IPS DF 6.9 (cell line): ENCODE measurements around the gene DAP.

Experiments used
- DNase-seq: peaks from one replicate; pipeline ENCODE4 v3.0.0-alpha.2; 2013; ENCODE audit warnings: low read depth, low spot score
- H3K27ac ChIP-seq: one replicate; pipeline ENCODE4 v1.5.1; 2013; ENCODE audit warnings: low read length, control low read depth
- H3K27me3 ChIP-seq: 2 replicates; pipeline ENCODE4 v1.6.1; 2013; ENCODE audit warnings: mild to moderate bottlenecking, low read length; ENCODE audit not compliant: control insufficient read depth, insufficient read depth
- H3K36me3 ChIP-seq: 2 replicates; pipeline ENCODE4 v1.6.1; 2013; ENCODE audit warnings: low read length; ENCODE audit not compliant: control insufficient read depth, insufficient read depth
- H3K4me1 ChIP-seq: 2 replicates; pipeline ENCODE4 v1.6.1; 2013; ENCODE audit warnings: low read length; ENCODE audit not compliant: control insufficient read depth, insufficient read depth
- H3K4me3 ChIP-seq: 2 replicates; pipeline ENCODE4 v1.5.1; 2013; ENCODE audit warnings: mild to moderate bottlenecking, low read length
- H3K9me3 ChIP-seq: 2 replicates; pipeline ENCODE4 v1.6.1; 2013; ENCODE audit warnings: low read length, inconsistent platforms; ENCODE audit not compliant: control insufficient read depth, insufficient read depth
- WGBS: extraction: QIAGEN DNeasy Blood & Tissue Kit; methylation state at CpG from one replicate; pipeline ENCODE4 v1.1.7; 2013; ENCODE audit warnings: mixed read lengths, missing lambda C conversion rate; ENCODE audit not compliant: insufficient read length, insufficient coverage; 5-methylcytosine and 5-hydroxymethylcytosine counted together

The DAP gene

GRCh38 chr5:10630126-10630525, 130.9 kb downstream of the DAP start:
- peaks cover 6% of the 10 kb centered on the region for H3K4me1 ChIP-seq
- H3K27ac ChIP-seq: no peak overlapping the region
- no peaks in the 10 kb centered on the region for H3K36me3 ChIP-seq
- no CpG with 5 or more reads among the region's 5 CpGs for WGBS
- no peaks in the 10 kb centered on the region for H3K27me3 ChIP-seq
- no peak overlapping the region for H3K4me3 ChIP-seq
- no peak for DNase-seq
- no peaks in the 10 kb centered on the region for H3K9me3 ChIP-seq

GRCh38 chr5:10629682-10630081, 131.4 kb downstream of the DAP start:
- peaks cover 6% of the 10 kb centered on the region; the same call in 1 of the 2 replicates for H3K4me1 ChIP-seq
- H3K9me3 ChIP-seq: no peaks in the 10 kb centered on the region
- H3K4me3 ChIP-seq: no peak overlapping the region
- no peaks in the 10 kb centered on the region for H3K36me3 ChIP-seq
- H3K27ac ChIP-seq: no peak overlapping the region
- DNase-seq: no peak
- H3K27me3 ChIP-seq: no peaks in the 10 kb centered on the region
- no CpG with 5 or more reads among the region's 5 CpGs for WGBS
